Stomach smooth muscle (tissue), 2 donors: Measurements from ENCODE around the gene FAF1.
"Not testable (repeated sequence)": the region's sequence is repeated elsewhere in the genome, so short reads cannot be mapped to it uniquely, and the experiment has no call there.

Experiments
- H3K27ac ChIP-seq: one replicate; pipeline ENCODE4 v1.7.0; 2013; ENCODE audit warnings: mild to moderate bottlenecking, low read length, inconsistent platforms
- H3K27me3 ChIP-seq, 2 donors: one replicate each; pipeline ENCODE4 v1.7.0; 2013; ENCODE audit warnings: low read length in 2 of 2; ENCODE audit not compliant: insufficient read depth in 2 of 2, control insufficient read depth in 1 of 2
- H3K36me3 ChIP-seq, 2 donors: one replicate each; pipeline ENCODE4 v1.7.0; 2013; ENCODE audit warnings: low read length in 2 of 2; ENCODE audit not compliant: control insufficient read depth in 2 of 2, insufficient read depth in 2 of 2
- H3K4me1 ChIP-seq: one replicate; pipeline ENCODE4 v1.7.0; 2013; ENCODE audit warnings: low read length; ENCODE audit not compliant: control insufficient read depth, insufficient read depth
- H3K4me3 ChIP-seq, 2 donors: one replicate each; pipeline ENCODE4 v1.7.0; 2013; ENCODE audit warnings: low read length in 2 of 2
- H3K9ac ChIP-seq, 2 donors: one replicate each; pipeline ENCODE4 v1.7.0; 2013; ENCODE audit warnings: low read length in 2 of 2, mild to moderate bottlenecking in 1 of 2
- H3K9me3 ChIP-seq, 2 donors: one replicate each; pipeline ENCODE4 v1.7.0; 2013; ENCODE audit warnings: low read length in 2 of 2; ENCODE audit not compliant: control insufficient read depth in 2 of 2
- donor health status: healthy.
- donor health status: Pancreatic carcinoma.

The FAF1 gene

GRCh38 chr1:50910356-50910755 lies 49.7 kb downstream of the FAF1 start:
- H3K4me1 ChIP-seq, H3K9me3 ChIP-seq, H3K27ac ChIP-seq, H3K36me3 ChIP-seq, H3K4me3 ChIP-seq, H3K27me3 ChIP-seq, H3K9ac ChIP-seq: not testable (repeated sequence)

- H3K27ac ChIP-seq, H3K27me3 ChIP-seq, H3K36me3 ChIP-seq, H3K4me3 ChIP-seq, H3K9me3 ChIP-seq, H3K4me1 ChIP-seq, H3K9ac ChIP-seq: not testable (repeated sequence)
These were observed 52.5 kb downstream of the FAF1 start for GRCh38 chr1:50907610-50908009.

GRCh38 chr1:50906050-50906449 lies 54.0 kb downstream of the FAF1 start:
- H3K27ac ChIP-seq, H3K9me3 ChIP-seq, H3K4me1 ChIP-seq, H3K27me3 ChIP-seq, H3K36me3 ChIP-seq, H3K9ac ChIP-seq, H3K4me3 ChIP-seq: not testable (repeated sequence)

DNA sequence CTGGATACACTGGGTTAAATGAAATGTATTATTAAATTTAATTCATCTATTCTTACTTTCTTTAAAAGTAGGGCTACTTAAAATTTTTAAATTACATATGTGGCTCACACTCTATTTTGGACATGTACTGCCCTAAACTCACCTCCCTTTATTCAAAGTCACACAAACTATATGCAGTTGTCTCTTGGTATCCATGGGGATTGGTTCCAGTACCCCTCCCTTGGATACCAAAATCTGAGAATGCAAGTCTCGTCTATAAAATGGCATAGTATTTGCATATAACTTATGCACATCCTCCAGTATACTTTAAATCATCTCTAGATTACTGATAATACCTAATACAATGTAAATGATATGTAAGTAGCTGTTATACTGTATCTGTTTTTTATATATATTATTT lies 57.6 kb downstream of the FAF1 start:
- Histone ChIP-seq H3K36me3 (no peaks in the 10 kb centered on the region), H3K9me3 (no peaks in the 10 kb centered on the region), H3K27ac (no peak overlapping the region), H3K9ac (no peak overlapping the region), H3K27me3 (no peaks in the 10 kb centered on the region), H3K4me1 (no peaks in the 10 kb centered on the region), H3K4me3 (no peak overlapping the region)

DNA sequence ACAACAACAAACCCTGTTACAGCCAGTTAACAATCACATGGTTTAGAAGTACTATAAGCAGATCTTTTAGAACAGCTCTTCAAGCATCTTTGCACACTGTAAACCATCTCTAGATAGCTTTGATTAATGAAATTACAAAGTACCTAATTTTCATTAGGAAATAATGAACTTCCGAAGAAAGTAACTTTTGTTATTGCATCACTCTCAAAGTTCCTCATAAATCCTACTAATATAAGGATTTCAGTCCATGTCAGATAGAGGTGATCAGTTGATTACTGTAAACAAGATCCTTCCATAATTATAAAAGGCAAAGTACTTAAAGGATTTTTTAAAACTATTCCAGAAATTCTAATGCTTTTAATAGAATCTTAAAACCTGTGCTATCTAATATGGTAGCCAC lies 58.2 kb downstream of the FAF1 start:
- H3K27ac ChIP-seq: no peak overlapping the region
- no peaks in the 10 kb centered on the region for H3K27me3 ChIP-seq
- no peak overlapping the region for H3K9ac ChIP-seq
- no peaks in the 10 kb centered on the region for H3K4me1 ChIP-seq
- no peak overlapping the region for H3K4me3 ChIP-seq
- no peaks in the 10 kb centered on the region for H3K36me3 ChIP-seq
- no peaks in the 10 kb centered on the region for H3K9me3 ChIP-seq

DNA sequence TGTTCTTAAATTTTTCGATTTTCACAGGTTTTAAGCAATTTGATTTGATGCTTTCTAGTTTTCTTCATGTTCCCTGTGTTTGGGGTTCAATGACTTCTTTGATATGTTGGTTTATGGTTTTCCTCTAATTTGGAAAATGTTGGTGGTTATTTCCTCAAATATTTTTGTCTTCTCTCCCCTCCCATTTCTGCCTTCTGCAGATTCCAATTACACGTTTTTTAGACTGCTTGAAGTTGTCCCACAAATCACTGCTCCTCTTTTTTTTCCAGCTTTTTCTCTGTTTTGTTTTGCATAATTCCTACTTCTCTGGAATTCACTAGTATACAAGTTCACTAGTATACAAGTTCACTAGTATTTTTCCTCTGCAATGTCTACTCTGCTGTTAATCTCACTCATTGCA lies 61.3 kb downstream of the FAF1 start:
- Histone ChIP-seq H3K4me3 (no peak overlapping the region), H3K36me3 (no peaks in the 10 kb centered on the region), H3K4me1 (no peaks in the 10 kb centered on the region), H3K9me3 (no peaks in the 10 kb centered on the region), H3K27ac (no peak overlapping the region), H3K9ac (no peak overlapping the region), H3K27me3 (no peaks in the 10 kb centered on the region)

DNA sequence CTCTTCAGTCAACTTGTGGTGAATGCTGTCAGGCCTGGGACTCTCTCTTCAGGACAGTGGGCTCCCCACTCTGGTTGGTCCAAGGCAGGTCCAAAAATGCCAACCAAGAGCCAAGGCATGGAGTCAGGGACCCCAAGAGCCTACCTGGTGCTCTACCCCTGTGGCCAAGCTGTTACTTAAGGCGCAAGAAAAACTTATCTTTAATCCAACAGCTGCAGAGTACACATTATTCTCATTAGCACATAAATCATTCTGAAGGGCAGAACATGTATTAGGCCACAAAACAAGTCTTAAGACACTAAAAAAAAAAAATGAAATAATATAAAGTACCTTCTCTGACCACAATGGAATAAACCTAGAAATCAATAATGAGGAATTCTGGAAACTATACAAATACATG lies 65.7 kb downstream of the FAF1 start:
- Histone ChIP-seq H3K4me1 (no peaks in the 10 kb centered on the region), H3K36me3 (no peaks in the 10 kb centered on the region), H3K27me3 (no peaks in the 10 kb centered on the region), H3K9me3 (no peaks in the 10 kb centered on the region), H3K27ac (no peak overlapping the region), H3K4me3 (no peak overlapping the region), H3K9ac (no peak overlapping the region)

- Histone ChIP-seq H3K4me1 (no peaks in the 10 kb centered on the region), H3K36me3 (no peaks in the 10 kb centered on the region), H3K27ac (no peak overlapping the region), H3K9me3 (no peaks in the 10 kb centered on the region), H3K9ac (no peak overlapping the region), H3K27me3 (no peaks in the 10 kb centered on the region), H3K4me3 (no peak overlapping the region)
These were observed 66.6 kb downstream of the FAF1 start for GRCh38 chr1:50893466-50893865.

GRCh38 chr1:50887555-50887954 lies 72.5 kb downstream of the FAF1 start:
- not testable (repeated sequence) for H3K4me3 ChIP-seq, H3K9ac ChIP-seq, H3K4me1 ChIP-seq, H3K27me3 ChIP-seq, H3K36me3 ChIP-seq, H3K9me3 ChIP-seq, H3K27ac ChIP-seq

- no peaks in the 10 kb centered on the region for H3K27me3 ChIP-seq
- H3K27ac ChIP-seq: no peak overlapping the region
- no peak overlapping the region for H3K9ac ChIP-seq
- H3K36me3 ChIP-seq: no peaks in the 10 kb centered on the region
- H3K4me1 ChIP-seq: no peaks in the 10 kb centered on the region
- no peaks in the 10 kb centered on the region for H3K9me3 ChIP-seq
- no peak overlapping the region for H3K4me3 ChIP-seq
These were observed 79.7 kb downstream of the FAF1 start for GRCh38 chr1:50880373-50880772.

DNA sequence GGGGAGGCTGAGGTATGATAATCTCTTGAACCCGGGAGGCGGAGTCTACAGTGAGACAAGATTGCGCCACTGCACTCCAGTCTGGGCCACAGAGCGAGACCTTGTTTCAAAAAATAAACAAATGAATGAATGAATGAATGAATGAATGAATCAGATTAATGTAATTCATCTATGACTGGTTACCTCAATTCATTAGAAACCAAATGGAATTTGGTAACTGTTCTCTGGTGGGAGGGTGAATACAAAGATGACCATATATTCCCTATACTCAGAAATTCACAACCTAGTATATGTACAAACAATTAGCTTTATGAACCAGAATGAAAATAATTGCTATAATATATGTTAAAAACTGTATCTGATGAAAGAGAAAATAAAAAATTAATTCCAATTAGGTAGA lies 80.9 kb downstream of the FAF1 start:
- Histone ChIP-seq H3K4me1 (no peaks in the 10 kb centered on the region), H3K36me3 (no peaks in the 10 kb centered on the region), H3K27ac (no peak overlapping the region), H3K4me3 (no peak overlapping the region), H3K27me3 (no peaks in the 10 kb centered on the region), H3K9me3 (no peaks in the 10 kb centered on the region), H3K9ac (no peak overlapping the region)

- Histone ChIP-seq H3K36me3 (no peaks in the 10 kb centered on the region), H3K9me3 (no peaks in the 10 kb centered on the region), H3K27me3 (no peaks in the 10 kb centered on the region), H3K27ac (no peak overlapping the region), H3K9ac (no peak overlapping the region), H3K4me3 (no peak overlapping the region), H3K4me1 (no peaks in the 10 kb centered on the region)
These were observed 81.6 kb downstream of the FAF1 start for GRCh38 chr1:50878434-50878833.
